Astrocyte (in vitro differentiated cells and primary cell): ENCODE results near the gene SMTNL2. TPM values are rescaled to one million over a fixed set of nuclear protein-coding genes. Genes with fewer than 3 reads are reported as not detected.

Experiments used
- DNase-seq: peaks from one replicate; pipeline ENCODE4 v3.0.0-alpha.2; 2010; ENCODE audit warnings: low read depth
- FAIRE-seq: peaks from 2 replicates; lab custom pipeline; 2011; peaks lifted over from hg19 to GRCh38; lab: Jason Lieb, UNC
- H2AFZ ChIP-seq: 2 replicates; pipeline ENCODE4 v1.6.0; 2012; ENCODE audit warnings: low read depth, low read length, inconsistent platforms
- H3K27ac ChIP-seq: 2 replicates; pipeline ENCODE4 v1.5.1; 2011; ENCODE audit warnings: low read depth, low read length, inconsistent platforms
- H3K27me3 ChIP-seq: 2 replicates; pipeline ENCODE4 v1.6.0; 2011; ENCODE audit warnings: low read length, inconsistent platforms; ENCODE audit not compliant: insufficient read depth
- H3K36me3 ChIP-seq: 2 replicates; pipeline ENCODE4 v1.5.1; 2011; ENCODE audit warnings: low read length, inconsistent platforms; ENCODE audit not compliant: insufficient read depth
- H3K4me1 ChIP-seq: 2 replicates; pipeline ENCODE4 v1.5.1; 2011; ENCODE audit warnings: low read length, inconsistent platforms; ENCODE audit not compliant: insufficient read depth
- H3K4me2 ChIP-seq: 2 replicates; pipeline ENCODE4 v1.6.0; 2012; ENCODE audit warnings: low read length, inconsistent platforms
- H3K4me3 ChIP-seq: 2 replicates; pipeline ENCODE4 v1.5.1; 2011; ENCODE audit warnings: low read depth, mild to moderate bottlenecking, low read length, inconsistent platforms; ENCODE audit not compliant: insufficient read depth
- H3K79me2 ChIP-seq: 2 replicates; pipeline ENCODE4 v1.6.0; 2012; ENCODE audit warnings: mild to moderate bottlenecking, low read length, inconsistent platforms; ENCODE audit not compliant: insufficient read depth
- H3K9ac ChIP-seq: 2 replicates; pipeline ENCODE4 v1.6.0; 2012; ENCODE audit warnings: mild to moderate bottlenecking, low read length, inconsistent platforms
- H3K9me3 ChIP-seq: 2 replicates; pipeline ENCODE4 v1.5.1; 2012; ENCODE audit warnings: low read depth, mild to moderate bottlenecking, low read length, inconsistent platforms; ENCODE audit not compliant: insufficient read depth
- H4K20me1 ChIP-seq: 2 replicates; pipeline ENCODE4 v1.6.0; 2012; ENCODE audit warnings: low read length, inconsistent platforms; ENCODE audit not compliant: insufficient read depth
- H3K27ac Mint-ChIP-seq: one replicate; pipeline ENCODE4 v1.8.0; 2021; ENCODE audit warnings: mild to moderate bottlenecking, mixed read lengths; ENCODE audit not compliant: unreplicated experiment
- H3K27me3 Mint-ChIP-seq: one replicate; pipeline ENCODE4 v1.8.0; 2021; ENCODE audit warnings: low read depth, mixed read lengths; ENCODE audit not compliant: unreplicated experiment
- H3K36me3 Mint-ChIP-seq: one replicate; pipeline ENCODE4 v1.8.0; 2021; ENCODE audit warnings: low read depth, mixed read lengths; ENCODE audit not compliant: unreplicated experiment
- H3K4me1 Mint-ChIP-seq: one replicate; pipeline ENCODE4 v1.8.0; 2021; ENCODE audit warnings: low read depth, mixed read lengths; ENCODE audit not compliant: unreplicated experiment
- H3K4me3 Mint-ChIP-seq: one replicate; pipeline ENCODE4 v1.8.0; 2021; ENCODE audit warnings: mild to moderate bottlenecking, moderate library complexity, mixed read lengths; ENCODE audit not compliant: unreplicated experiment
- H3K9me3 Mint-ChIP-seq: one replicate; pipeline ENCODE4 v1.8.0; 2021; ENCODE audit warnings: mild to moderate bottlenecking, mixed read lengths; ENCODE audit not compliant: unreplicated experiment
- EZH2 ChIP-seq: IDR thresholded peaks from 2 replicates; pipeline ENCODE4 v1.6.1; 2012; ENCODE audit warnings: mild to moderate bottlenecking, low read length, inconsistent platforms; ENCODE audit not compliant: insufficient read depth
- total RNA-seq: library from RNA; stranded (reverse); gene quantifications from 2 replicates; pipeline ENCODE4 v1.2.1, GENCODE V29; 2021
- TF ChIP-seq, protein P1 (sequence below): IDR thresholded peaks from 2 replicates; pipeline ENCODE4 v1.5.1; 2011; ENCODE audit warnings: low read depth, mild to moderate bottlenecking, inconsistent platforms, low read length, moderate library complexity; ENCODE audit not compliant: insufficient read depth

SMTNL2 gene
- total RNA-seq, 1 donor from 2014 or later: 0.18 TPM

DNA sequence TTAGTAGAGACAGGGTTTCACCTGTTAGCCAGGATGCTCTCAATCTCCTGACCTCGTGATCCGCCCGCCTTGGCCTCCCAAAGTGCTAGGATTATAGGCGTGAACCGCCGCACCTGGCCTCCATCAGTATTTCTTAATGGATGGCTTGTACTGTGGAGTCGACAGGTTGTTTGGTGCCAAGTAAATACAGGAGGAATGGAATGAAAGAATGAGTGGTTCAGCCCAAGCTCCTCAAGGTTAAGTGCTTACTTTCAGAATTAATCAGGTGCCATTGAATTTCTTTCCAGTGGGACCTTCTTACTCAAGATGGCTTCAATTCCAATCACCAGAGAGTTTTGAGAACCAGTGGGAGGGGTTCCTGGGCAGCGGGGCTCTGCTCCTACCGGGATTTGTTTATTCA, 32.1 kb downstream of the SMTNL2 start:
- H2AFZ ChIP-seq: no peak overlapping the region
- peaks cover 16% of the 10 kb centered on the region for H3K27me3 ChIP-seq
- no peak overlapping the region for H3K27ac ChIP-seq
- H3K36me3 ChIP-seq: no peaks in the 10 kb centered on the region
- H3K9me3 ChIP-seq: no peaks in the 10 kb centered on the region
- FAIRE-seq (no peak), DNase-seq (no peak)
- Mint-ChIP-seq H3K27ac (no peak overlapping the region), H3K9me3 (peaks cover 2% of the 10 kb centered on the region), H3K4me1 (peaks cover 4% of the 10 kb centered on the region), H3K27me3 (peaks cover 17% of the 10 kb centered on the region), H3K36me3 (no peaks in the 10 kb centered on the region), H3K4me3 (no peak overlapping the region)
- no peaks in the 10 kb centered on the region for H4K20me1 ChIP-seq
- TF ChIP-seq, protein P1, sequence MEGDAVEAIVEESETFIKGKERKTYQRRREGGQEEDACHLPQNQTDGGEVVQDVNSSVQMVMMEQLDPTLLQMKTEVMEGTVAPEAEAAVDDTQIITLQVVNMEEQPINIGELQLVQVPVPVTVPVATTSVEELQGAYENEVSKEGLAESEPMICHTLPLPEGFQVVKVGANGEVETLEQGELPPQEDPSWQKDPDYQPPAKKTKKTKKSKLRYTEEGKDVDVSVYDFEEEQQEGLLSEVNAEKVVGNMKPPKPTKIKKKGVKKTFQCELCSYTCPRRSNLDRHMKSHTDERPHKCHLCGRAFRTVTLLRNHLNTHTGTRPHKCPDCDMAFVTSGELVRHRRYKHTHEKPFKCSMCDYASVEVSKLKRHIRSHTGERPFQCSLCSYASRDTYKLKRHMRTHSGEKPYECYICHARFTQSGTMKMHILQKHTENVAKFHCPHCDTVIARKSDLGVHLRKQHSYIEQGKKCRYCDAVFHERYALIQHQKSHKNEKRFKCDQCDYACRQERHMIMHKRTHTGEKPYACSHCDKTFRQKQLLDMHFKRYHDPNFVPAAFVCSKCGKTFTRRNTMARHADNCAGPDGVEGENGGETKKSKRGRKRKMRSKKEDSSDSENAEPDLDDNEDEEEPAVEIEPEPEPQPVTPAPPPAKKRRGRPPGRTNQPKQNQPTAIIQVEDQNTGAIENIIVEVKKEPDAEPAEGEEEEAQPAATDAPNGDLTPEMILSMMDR: no peak
- no peak for TF ChIP-seq EZH2
- no peak overlapping the region for H3K9ac ChIP-seq
- H3K4me2 ChIP-seq: no peak overlapping the region
- no peak overlapping the region for H3K4me3 ChIP-seq
- H3K79me2 ChIP-seq: no peaks in the 10 kb centered on the region
- H3K4me1 ChIP-seq: no peaks in the 10 kb centered on the region

DNA sequence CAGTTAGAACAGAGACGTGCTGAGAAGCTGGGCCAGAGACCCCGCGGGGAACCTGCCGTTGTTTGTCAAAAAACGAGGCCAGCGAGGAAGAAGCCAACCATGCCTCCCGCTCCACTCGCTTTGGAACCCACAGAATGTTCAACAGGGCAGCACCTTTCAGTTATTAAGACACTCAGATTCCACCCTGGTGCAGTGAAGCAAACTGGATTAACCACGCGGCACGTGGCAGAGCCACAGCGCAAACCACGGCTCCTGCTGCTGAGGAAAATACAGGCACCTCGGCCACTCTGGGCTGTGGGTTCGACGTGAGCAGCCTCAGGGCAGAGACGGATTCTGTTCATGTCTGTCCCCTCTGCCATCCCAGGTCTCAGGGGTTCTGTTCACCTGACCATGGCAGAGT, 32.8 kb downstream of the SMTNL2 start:
- H3K4me3 Mint-ChIP-seq: no peak overlapping the region
- TF ChIP-seq, protein P1: no peak
- TF ChIP-seq EZH2: no peak
- peaks cover 2% of the 10 kb centered on the region for H3K9me3 Mint-ChIP-seq
- DNase-seq (no peak), FAIRE-seq (no peak)
- Histone ChIP-seq H3K4me1 (no peaks in the 10 kb centered on the region), H3K36me3 (no peaks in the 10 kb centered on the region), H3K9me3 (no peaks in the 10 kb centered on the region), H3K4me3 (no peak overlapping the region), H3K79me2 (no peaks in the 10 kb centered on the region), H4K20me1 (no peaks in the 10 kb centered on the region), H3K27me3 (peaks cover 16% of the 10 kb centered on the region), H3K27ac (no peak overlapping the region), H2AFZ (no peak overlapping the region), H3K9ac (no peak overlapping the region), H3K4me2 (no peak overlapping the region)
- peaks cover 4% of the 10 kb centered on the region for H3K4me1 Mint-ChIP-seq
- H3K36me3 Mint-ChIP-seq: no peaks in the 10 kb centered on the region
- H3K27ac Mint-ChIP-seq: no peak overlapping the region
- peaks cover 17% of the 10 kb centered on the region for H3K27me3 Mint-ChIP-seq

DNA sequence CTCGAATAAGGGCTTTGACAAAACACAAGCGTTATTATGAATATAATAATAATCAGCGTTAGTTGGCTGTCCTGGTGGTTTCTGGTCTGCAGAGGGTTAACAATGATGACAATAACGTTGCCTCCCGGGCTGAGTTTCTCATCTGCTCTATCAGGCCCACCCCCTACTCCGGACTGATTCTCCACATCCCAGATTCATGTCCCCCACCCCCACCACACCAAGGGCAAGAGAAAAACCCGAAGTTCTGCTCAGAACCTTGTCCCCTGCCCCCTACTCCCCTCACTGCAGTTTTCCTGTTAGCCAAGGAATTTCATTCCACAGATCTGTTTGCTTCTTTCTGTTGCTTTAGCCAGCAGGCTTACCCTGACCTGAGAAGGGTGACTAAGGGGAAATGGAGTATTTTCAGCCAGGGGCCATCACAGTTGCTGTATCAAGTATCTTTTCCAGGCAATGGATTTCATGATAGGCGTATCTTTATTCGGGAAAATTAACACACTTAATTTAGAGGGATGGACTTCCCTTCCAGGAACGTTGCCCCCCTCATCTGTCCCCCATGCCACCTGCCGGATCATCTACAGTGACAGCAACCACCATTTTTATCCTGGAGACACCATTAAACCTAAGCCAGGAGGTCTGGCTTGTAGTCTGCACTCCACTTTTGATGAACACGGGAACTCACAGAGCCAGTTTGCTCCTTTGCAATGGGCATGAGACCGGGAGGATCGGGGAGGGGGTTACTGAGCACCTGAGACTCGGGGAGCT, 33.4 kb downstream of the SMTNL2 start:
- Histone ChIP-seq H3K27me3 (peaks cover 16% of the 10 kb centered on the region), H3K4me2 (no peak overlapping the region), H3K9ac (no peak overlapping the region), H3K36me3 (no peaks in the 10 kb centered on the region), H3K27ac (no peak overlapping the region), H3K79me2 (no peaks in the 10 kb centered on the region), H3K4me1 (no peaks in the 10 kb centered on the region), H2AFZ (no peak overlapping the region), H3K9me3 (no peaks in the 10 kb centered on the region), H3K4me3 (no peak overlapping the region), H4K20me1 (no peaks in the 10 kb centered on the region)
- H3K4me3 Mint-ChIP-seq: no peak overlapping the region
- peaks cover 4% of the 10 kb centered on the region for H3K4me1 Mint-ChIP-seq
- H3K36me3 Mint-ChIP-seq: no peaks in the 10 kb centered on the region
- H3K27me3 Mint-ChIP-seq: peaks cover 14% of the 10 kb centered on the region
- no peak for DNase-seq
- H3K9me3 Mint-ChIP-seq: peaks cover 2% of the 10 kb centered on the region
- TF ChIP-seq, protein P1: no peak
- TF ChIP-seq EZH2: no peak
- FAIRE-seq: no peak
- no peak overlapping the region for H3K27ac Mint-ChIP-seq
